Measurements from ENCODE around the gene DUSP6. TPM values are rescaled to one million over a fixed set of nuclear protein-coding genes. Genes with fewer than 3 reads are reported as not detected.

The DUSP6 gene
- total RNA-seq, 1 donor, result 75.1 TPM

DNA sequence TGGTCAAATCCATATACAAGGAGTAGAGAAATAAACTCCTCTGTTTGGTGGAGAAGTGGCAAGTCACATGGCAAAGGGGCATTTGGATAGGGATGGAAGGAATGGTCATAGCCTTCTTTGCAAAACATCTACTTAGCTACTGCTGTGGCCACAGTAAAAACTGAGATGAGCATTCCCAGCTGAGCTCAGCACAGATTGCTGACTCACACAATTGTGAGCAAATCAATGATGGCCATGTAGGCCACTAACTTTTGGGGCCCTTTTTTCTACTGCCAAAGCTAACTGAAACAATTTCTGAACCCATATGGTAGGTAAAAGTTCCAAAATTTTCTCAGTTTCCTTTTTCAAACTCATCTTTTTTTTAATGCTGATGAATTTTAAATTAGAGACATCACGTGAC lies 31.6 kb downstream of the DUSP6 start:
- no peak for DNase-seq (ENCODE audit: low read depth)
- no peak overlapping the region for H3K4me3 ChIP-seq (ENCODE audit: low read depth, low read length)
- TF ChIP-seq, protein P1, sequence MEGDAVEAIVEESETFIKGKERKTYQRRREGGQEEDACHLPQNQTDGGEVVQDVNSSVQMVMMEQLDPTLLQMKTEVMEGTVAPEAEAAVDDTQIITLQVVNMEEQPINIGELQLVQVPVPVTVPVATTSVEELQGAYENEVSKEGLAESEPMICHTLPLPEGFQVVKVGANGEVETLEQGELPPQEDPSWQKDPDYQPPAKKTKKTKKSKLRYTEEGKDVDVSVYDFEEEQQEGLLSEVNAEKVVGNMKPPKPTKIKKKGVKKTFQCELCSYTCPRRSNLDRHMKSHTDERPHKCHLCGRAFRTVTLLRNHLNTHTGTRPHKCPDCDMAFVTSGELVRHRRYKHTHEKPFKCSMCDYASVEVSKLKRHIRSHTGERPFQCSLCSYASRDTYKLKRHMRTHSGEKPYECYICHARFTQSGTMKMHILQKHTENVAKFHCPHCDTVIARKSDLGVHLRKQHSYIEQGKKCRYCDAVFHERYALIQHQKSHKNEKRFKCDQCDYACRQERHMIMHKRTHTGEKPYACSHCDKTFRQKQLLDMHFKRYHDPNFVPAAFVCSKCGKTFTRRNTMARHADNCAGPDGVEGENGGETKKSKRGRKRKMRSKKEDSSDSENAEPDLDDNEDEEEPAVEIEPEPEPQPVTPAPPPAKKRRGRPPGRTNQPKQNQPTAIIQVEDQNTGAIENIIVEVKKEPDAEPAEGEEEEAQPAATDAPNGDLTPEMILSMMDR (IDR thresholded peaks at IDR 0.05; ENCODE audit: insufficient read depth, low read depth, low read length), result no peak

DNA sequence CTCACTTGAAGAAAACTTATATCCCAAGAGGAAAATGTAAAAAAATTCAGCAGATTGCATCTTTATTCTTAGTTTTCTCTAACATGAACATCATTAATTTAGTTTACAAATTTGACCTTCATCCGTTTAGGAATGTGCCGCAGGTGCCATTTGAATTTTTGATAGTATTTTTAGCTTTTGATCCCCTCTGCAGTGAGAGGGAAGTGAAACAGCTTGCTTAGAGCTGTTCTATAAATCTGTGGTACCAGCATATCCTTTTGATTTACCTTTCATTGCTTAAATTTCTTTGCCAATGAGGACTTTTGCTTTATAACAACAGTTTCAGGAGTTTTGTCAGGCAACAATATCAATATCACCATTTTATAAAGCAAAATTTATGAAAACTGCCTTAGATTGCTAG lies 32.7 kb downstream of the DUSP6 start:
- H3K4me3 ChIP-seq (ENCODE audit: low read depth, low read length), result no peak overlapping the region
- DNase-seq (ENCODE audit: low read depth), result no peak
- TF ChIP-seq, protein P1 (IDR thresholded peaks at IDR 0.05; ENCODE audit: insufficient read depth, low read depth, low read length), result no peak

GRCh38 chr12:89319122-89319521 lies 33.2 kb downstream of the DUSP6 start:
- no peak overlapping the region for H3K4me3 ChIP-seq (ENCODE audit: low read depth, low read length)
- TF ChIP-seq, protein P1 (IDR thresholded peaks at IDR 0.05; ENCODE audit: insufficient read depth, low read depth, low read length), result no peak
- peak; percentile 67 for DNase-seq (ENCODE audit: low read depth)

- TF ChIP-seq, protein P1 (IDR thresholded peaks at IDR 0.05; ENCODE audit: insufficient read depth, low read depth, low read length), result no peak
- H3K4me3 ChIP-seq (ENCODE audit: low read depth, low read length), result no peak overlapping the region
These were observed 35.6 kb downstream of the DUSP6 start for GRCh38 chr12:89316705-89317139.

GRCh38 chr12:89314060-89314761 lies 38.1 kb downstream of the DUSP6 start:
- no peak for DNase-seq (ENCODE audit: low read depth)
- TF ChIP-seq, protein P1 (IDR thresholded peaks at IDR 0.05; ENCODE audit: insufficient read depth, low read depth, low read length), result no peak
- H3K4me3 ChIP-seq (ENCODE audit: low read depth, low read length), result no peak overlapping the region

More at GRCh38 chr12:89316705-89317139, 35.6 kb downstream of the DUSP6 start:
- peak; percentile 71 for DNase-seq (ENCODE audit: low read depth)

DNA sequence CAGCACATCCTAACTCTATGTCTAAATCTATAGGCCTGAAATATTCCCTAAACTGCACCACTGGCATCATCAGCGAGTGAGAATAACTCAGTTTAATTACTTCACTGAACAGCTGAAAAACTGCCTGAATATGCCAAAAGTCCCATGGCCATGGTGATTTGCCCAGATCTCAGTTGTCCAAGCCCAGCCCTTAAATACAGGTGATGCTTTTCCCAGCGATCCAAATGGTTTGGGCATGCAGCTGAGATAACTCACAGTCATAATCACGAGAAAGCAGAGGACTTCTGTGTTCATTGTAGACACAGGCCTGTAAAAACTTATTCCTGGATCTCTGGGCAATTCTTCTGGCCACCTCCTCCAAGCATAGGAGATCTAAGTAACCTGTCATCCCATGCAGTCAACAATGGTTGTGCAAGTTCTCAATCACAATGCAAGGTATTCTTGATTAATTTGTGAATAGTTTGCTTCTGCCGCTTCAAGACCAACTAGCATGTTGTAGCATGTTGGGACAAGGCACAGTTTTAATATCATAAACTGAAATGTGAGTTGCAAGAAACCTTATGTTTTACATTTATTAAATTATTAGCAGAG lies 40.5 kb downstream of the DUSP6 start:
- no peak for DNase-seq (ENCODE audit: low read depth)
- H3K4me3 ChIP-seq (ENCODE audit: low read depth, low read length), result no peak overlapping the region
- TF ChIP-seq, protein P1 (IDR thresholded peaks at IDR 0.05; ENCODE audit: insufficient read depth, low read depth, low read length), result no peak

All from fibroblast of villous mesenchyme (primary cell).